Common myeloid progenitor, CD34-positive (primary cell): ENCODE results near the gene ARHGEF4.

Experiments used
- CTCF ChIA-PET: fragments of 350-600 bp; sonication (Branson Sonifier 250); formaldehyde crosslinking; loops from one replicate; lab custom pipeline; 2021; ENCODE audit warnings: antibody characterized with exemption; lab: Charles Lee
- POLR2A ChIA-PET: fragments of 350-600 bp; sonication (Branson Sonifier 250); formaldehyde crosslinking; loops from one replicate; lab custom pipeline; 2021; ENCODE audit warnings: antibody characterized with exemption; lab: Charles Lee
- DNase-seq, 3 donors: peaks; one replicate each; pipeline versions ENCODE4 v3.0.0 to v3.0.0-alpha.2; 2013
- H3K27ac ChIP-seq, 2 experiments: 1 replicate in 1 of 2; 2 replicates in 1 of 2; pipeline ENCODE4 v1.7.0; 2013; ENCODE audit warnings: inconsistent platforms in 2 of 2, low read length in 2 of 2, mild to moderate bottlenecking in 2 of 2, low read depth in 1 of 2, moderate library complexity in 1 of 2; ENCODE audit not compliant: severe bottlenecking in 2 of 2, insufficient read depth in 1 of 2, poor library complexity in 1 of 2
- H3K27me3 ChIP-seq, 5 experiments: replicated peaks in 2 of 5; 1 replicate in 3 of 5; 2 replicates in 2 of 5; pipeline versions ENCODE4 v1.6.1 to v1.7.0; 2013; ENCODE audit warnings: low read length in 4 of 5, mild to moderate bottlenecking in 2 of 5, moderate library complexity in 2 of 5, inconsistent platforms in 1 of 5; ENCODE audit not compliant: insufficient read depth in 5 of 5, control insufficient read depth in 4 of 5
- H3K36me3 ChIP-seq, 4 experiments: 1 replicate in 2 of 4; 2 replicates in 2 of 4; pipeline versions ENCODE4 v1.6.1 to v1.7.0; 2013; ENCODE audit warnings: low read length in 3 of 4, control low read depth in 1 of 4, mild to moderate bottlenecking in 1 of 4; ENCODE audit not compliant: control insufficient read depth in 4 of 4, insufficient read depth in 4 of 4
- H3K4me1 ChIP-seq, 4 experiments: 1 replicate in 3 of 4; 2 replicates in 1 of 4; pipeline versions ENCODE4 v1.6.1 to v1.7.1; 2013; ENCODE audit warnings: low read length in 3 of 4, mild to moderate bottlenecking in 3 of 4, control low read depth in 1 of 4, inconsistent platforms in 1 of 4, moderate library complexity in 1 of 4; ENCODE audit not compliant: control insufficient read depth in 4 of 4, insufficient read depth in 4 of 4; ENCODE audit errors: control extremely low read depth in 1 of 4
- H3K4me3 ChIP-seq, 7 experiments: 1 replicate in 4 of 7; 2 replicates in 3 of 7; pipeline versions ENCODE4 v1.5.1 to v1.7.0; 2013; ENCODE audit warnings: mild to moderate bottlenecking in 7 of 7, low read length in 6 of 7, moderate library complexity in 6 of 7, inconsistent platforms in 2 of 7, low read depth in 2 of 7, control low read depth in 1 of 7; ENCODE audit not compliant: insufficient read depth in 4 of 7, control insufficient read depth in 1 of 7; ENCODE audit errors: extremely low read depth in 1 of 7
- H3K9me3 ChIP-seq, 5 experiments: 1 replicate in 4 of 5; 2 replicates in 1 of 5; pipeline versions ENCODE4 v1.6.1 to v1.7.1; 2013; ENCODE audit warnings: low read length in 4 of 5, mild to moderate bottlenecking in 2 of 5, inconsistent platforms in 1 of 5, low read depth in 1 of 5, moderate library complexity in 1 of 5; ENCODE audit not compliant: control insufficient read depth in 4 of 5, insufficient read depth in 2 of 5; ENCODE audit errors: control extremely low read depth in 1 of 5
- whole genome bisulfite sequencing: methylation state at CpG from one replicate; pipeline ENCODE4 v1.1.5; 2013; ENCODE audit not compliant: insufficient coverage; 5-methylcytosine and 5-hydroxymethylcytosine counted together

The ARHGEF4 gene

GRCh38 chr2:130957915-130958314 lies 121.2 kb downstream of the ARHGEF4 start:
- POLR2A ChIA-PET, result no interaction called here

GRCh38 chr2:130963196-130963848 lies 126.6 kb downstream of the ARHGEF4 start:
- WGBS, result 6% methylated on average over 27 of the region's 90 CpGs
- peaks cover 0 to 2% (median 0%) of the 10 kb centered on the region in 5 experiments for H3K9me3 ChIP-seq
- ChIA-PET CTCF (no interaction called here), POLR2A (no interaction called here)
- H3K4me3 ChIP-seq, result peak overlapping the region in 3 of 7 experiments; percentile 6 to 49 (median 46)
- H3K4me1 ChIP-seq, result peaks cover 0 to 13% (median 5%) of the 10 kb centered on the region in 4 experiments
- H3K36me3 ChIP-seq, result no peaks in the 10 kb centered on the region
- peaks cover 4 to 68% (median 32%) of the 10 kb centered on the region in 5 experiments for H3K27me3 ChIP-seq
- DNase-seq, result peak in 2 of 3 donors; percentile 22 to 26
- no peak overlapping the region for H3K27ac ChIP-seq

More at GRCh38 chr2:130957915-130958314, 121.2 kb downstream of the ARHGEF4 start:
- DNase-seq, result peak; percentile 29 to 81 (median 69)
- WGBS, result no CpG with 5 or more reads among the region's 2 CpGs
- Histone ChIP-seq H3K4me1 (peaks cover 0 to 2% (median 0%) of the 10 kb centered on the region in 4 experiments), H3K27ac (no peak overlapping the region), H3K9me3 (peaks cover 0 to 15% (median 6%) of the 10 kb centered on the region in 5 experiments), H3K36me3 (no peaks in the 10 kb centered on the region), H3K27me3 (peaks cover 0 to 24% (median 14%) of the 10 kb centered on the region in 5 experiments), H3K4me3 (no peak overlapping the region)
- CTCF ChIA-PET, result no interaction called here

- H3K4me3 ChIP-seq, result peak overlapping the region in 5 of 7 experiments; percentile 12 to 62 (median 46)
- no peak overlapping the region for H3K27ac ChIP-seq
- DNase-seq, result peak; percentile 34 to 64 (median 58)
- WGBS, result 1% methylated on average over 82 of the region's 84 CpGs
- H3K36me3 ChIP-seq, result no peaks in the 10 kb centered on the region
- POLR2A ChIA-PET, result no interaction called here
- H3K27me3 ChIP-seq, result peaks cover 4 to 68% (median 32%) of the 10 kb centered on the region in 5 experiments
- H3K9me3 ChIP-seq, result peaks cover 0 to 2% (median 0%) of the 10 kb centered on the region in 5 experiments
- CTCF ChIA-PET, result interaction anchor here (0.8 kb wide), 1 partner anchor 12 kb away, joined by 5 read pairs; no protein-coding TSS in a partner anchor
- H3K4me1 ChIP-seq, result peaks cover 0 to 13% (median 5%) of the 10 kb centered on the region in 4 experiments
These were observed 127.4 kb downstream of the ARHGEF4 start for GRCh38 chr2:130963849-130964793.

DNA sequence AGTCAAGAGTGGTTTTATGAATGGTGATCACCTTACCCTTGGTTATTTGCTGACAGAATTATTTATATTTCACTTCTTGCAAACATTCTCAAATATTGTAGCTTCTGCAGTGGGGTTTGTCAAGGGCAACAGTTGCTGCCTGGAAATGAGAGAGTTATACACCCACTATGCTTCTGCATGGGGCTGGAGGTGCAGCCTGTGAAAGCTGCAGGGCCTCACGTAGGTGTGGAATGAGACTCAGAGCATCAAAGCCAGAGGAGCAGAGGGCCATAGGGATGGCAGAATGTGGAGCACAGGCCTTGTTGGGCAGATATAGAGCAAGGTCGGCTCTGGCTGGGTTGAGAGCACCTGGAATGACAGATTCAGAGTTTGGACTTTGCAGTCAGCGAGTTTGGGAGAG lies 128.2 kb downstream of the ARHGEF4 start:
- 93% methylated on average over 3 of the region's 3 CpGs for WGBS
- ChIA-PET POLR2A (no interaction called here), CTCF (interaction anchor here (0.8 kb wide), 1 partner anchor 11 kb away, joined by 5 read pairs; no protein-coding TSS in a partner anchor)
- Histone ChIP-seq H3K4me3 (no peak overlapping the region), H3K36me3 (no peaks in the 10 kb centered on the region), H3K27me3 (peaks cover 4 to 68% (median 32%) of the 10 kb centered on the region in 5 experiments), H3K9me3 (peaks cover 0 to 2% (median 0%) of the 10 kb centered on the region in 5 experiments), H3K27ac (no peak overlapping the region), H3K4me1 (peaks cover 0 to 13% (median 5%) of the 10 kb centered on the region in 4 experiments)
- DNase-seq, result no peak

DNA sequence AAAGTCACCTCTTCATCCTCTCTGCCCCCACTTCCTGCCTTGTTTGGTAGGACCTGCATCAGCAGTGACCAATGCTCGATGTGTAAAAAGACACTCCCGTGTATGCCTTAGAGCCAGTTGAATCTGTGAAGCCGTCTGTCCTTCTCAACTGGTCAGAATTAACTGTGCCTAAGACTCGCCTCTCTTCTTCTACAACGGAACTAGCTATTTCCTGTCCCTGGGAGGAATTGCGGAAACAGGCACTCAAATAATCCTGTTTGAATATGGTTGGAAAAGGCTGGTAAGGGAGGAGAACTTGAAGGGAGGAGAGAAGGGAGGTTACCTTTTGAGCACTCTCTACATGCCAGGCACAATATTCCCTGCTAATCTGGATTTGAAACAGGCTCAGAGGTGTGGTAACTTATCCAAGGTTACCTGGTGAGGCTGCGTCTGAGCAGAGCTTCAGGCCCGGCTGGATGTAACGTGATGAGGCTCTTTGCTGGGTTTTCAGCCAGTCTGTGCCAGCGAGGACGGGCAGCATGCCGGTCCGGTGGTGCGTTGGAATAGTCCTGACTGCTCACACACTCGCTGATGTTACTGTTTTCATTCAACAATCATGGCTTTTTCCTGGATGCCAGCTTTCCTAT lies 129.5 kb downstream of the ARHGEF4 start:
- WGBS, result 34% methylated on average over 14 of the region's 15 CpGs
- DNase-seq, result no peak
- CTCF ChIA-PET, result no interaction called here
- Histone ChIP-seq H3K9me3 (peaks cover 0 to 2% (median 0%) of the 10 kb centered on the region in 5 experiments), H3K27me3 (peaks cover 4 to 61% (median 29%) of the 10 kb centered on the region in 5 experiments), H3K4me3 (no peak overlapping the region), H3K4me1 (peaks cover 0 to 13% (median 5%) of the 10 kb centered on the region in 4 experiments), H3K27ac (no peak overlapping the region), H3K36me3 (no peaks in the 10 kb centered on the region)
- POLR2A ChIA-PET, result no interaction called here

DNA sequence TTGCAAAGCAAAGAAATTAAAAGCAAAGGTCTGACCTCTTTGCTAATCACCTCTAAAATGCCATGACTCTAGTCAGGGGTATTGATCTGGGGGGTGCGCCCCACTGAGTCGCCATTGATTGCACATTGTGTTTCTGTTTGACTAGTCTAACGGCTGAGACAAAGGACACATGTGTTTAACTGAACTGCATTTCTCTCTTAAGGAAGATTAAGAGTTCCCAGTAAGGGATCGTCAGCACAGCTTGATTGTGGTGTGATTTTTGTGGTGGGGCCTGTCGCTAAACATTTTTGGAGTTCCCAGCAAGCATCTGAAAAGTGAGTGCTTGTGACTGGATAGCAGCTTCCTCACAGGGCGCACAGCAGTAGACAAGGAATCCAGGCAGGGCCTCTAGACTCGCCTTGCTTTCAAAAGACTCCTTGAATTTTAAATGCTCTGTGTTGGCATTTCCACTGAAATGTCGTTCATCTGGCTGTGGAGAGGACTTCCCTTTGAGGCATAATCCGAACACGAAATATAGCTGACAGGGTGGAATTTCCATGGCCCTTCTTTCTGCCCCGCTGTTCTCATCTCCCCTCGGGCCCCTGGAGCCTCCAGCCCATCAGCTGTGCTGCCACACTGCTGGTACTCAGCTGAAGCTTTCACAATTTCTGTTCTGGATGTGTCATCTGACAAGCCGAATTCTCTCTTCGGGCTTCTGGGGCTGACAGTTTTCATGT lies 130.2 kb downstream of the ARHGEF4 start:
- Histone ChIP-seq H3K9me3 (peaks cover 0 to 2% (median 0%) of the 10 kb centered on the region in 5 experiments), H3K4me1 (peaks cover 0 to 13% (median 5%) of the 10 kb centered on the region in 4 experiments), H3K27me3 (peaks cover 4 to 54% (median 26%) of the 10 kb centered on the region in 5 experiments), H3K36me3 (no peaks in the 10 kb centered on the region), H3K27ac (no peak overlapping the region), H3K4me3 (no peak overlapping the region)
- DNase-seq, result no peak
- POLR2A ChIA-PET, result no interaction called here
- CTCF ChIA-PET, result no interaction called here
- WGBS, result 86% methylated on average over 13 of the region's 14 CpGs
